ES-I3 (cell line): ENCODE data around the gene COPZ1.

Experiments used
- H3K36me3 ChIP-seq: 2 replicates; pipeline ENCODE4 v1.6.1; 2013; ENCODE audit warnings: mild to moderate bottlenecking, low read length, control low read depth, moderate library complexity; ENCODE audit not compliant: insufficient read depth
- H3K4me1 ChIP-seq: 2 replicates; pipeline ENCODE4 v1.6.1; 2013; ENCODE audit warnings: mild to moderate bottlenecking, control low read depth, low read length; ENCODE audit not compliant: insufficient read depth
- H3K9ac ChIP-seq: 2 replicates; pipeline ENCODE4 v1.6.1; 2013; ENCODE audit warnings: low read depth, mild to moderate bottlenecking, low read length, moderate library complexity
- H3K9me3 ChIP-seq: 2 replicates; pipeline ENCODE4 v1.6.1; 2013; ENCODE audit warnings: mild to moderate bottlenecking, low read length, moderate library complexity; ENCODE audit not compliant: control insufficient read depth, insufficient read depth

COPZ1 gene

GRCh38 chr12:54368709-54369596 lies 44.0 kb downstream of the COPZ1 start:
- Histone ChIP-seq H3K4me1 (peaks cover 7% of the 10 kb centered on the region; the same call in 1 of the 2 replicates), H3K9ac (peak overlapping the region; percentile 26; the same call in 1 of the 2 replicates), H3K9me3 (no peaks in the 10 kb centered on the region), H3K36me3 (no peaks in the 10 kb centered on the region)

GRCh38 chr12:54369597-54370131 lies 44.7 kb downstream of the COPZ1 start:
- Histone ChIP-seq H3K36me3 (no peaks in the 10 kb centered on the region), H3K4me1 (peaks cover 7% of the 10 kb centered on the region; the same call in 1 of the 2 replicates), H3K9me3 (no peaks in the 10 kb centered on the region), H3K9ac (peak overlapping the region; percentile 26; the same call in 1 of the 2 replicates)

- H3K9ac ChIP-seq = peak overlapping the region; percentile 49; the same call in 1 of the 2 replicates
- no peaks in the 10 kb centered on the region for H3K36me3 ChIP-seq
- no peaks in the 10 kb centered on the region for H3K9me3 ChIP-seq
- H3K4me1 ChIP-seq = peaks cover 7% of the 10 kb centered on the region; the same call in 1 of the 2 replicates
These were observed 45.3 kb downstream of the COPZ1 start for GRCh38 chr12:54370171-54370730.

- H3K9ac ChIP-seq = no peak overlapping the region
- no peaks in the 10 kb centered on the region for H3K9me3 ChIP-seq
- no peaks in the 10 kb centered on the region for H3K36me3 ChIP-seq
- H3K4me1 ChIP-seq = peaks cover 7% of the 10 kb centered on the region; the same call in 1 of the 2 replicates
These were observed 46.6 kb downstream of the COPZ1 start for GRCh38 chr12:54371328-54372112.

GRCh38 chr12:54372113-54372806 lies 47.3 kb downstream of the COPZ1 start:
- Histone ChIP-seq H3K9ac (no peak overlapping the region), H3K36me3 (no peaks in the 10 kb centered on the region), H3K4me1 (peaks cover 7% of the 10 kb centered on the region; the same call in 1 of the 2 replicates), H3K9me3 (no peaks in the 10 kb centered on the region)

- Histone ChIP-seq H3K36me3 (no peaks in the 10 kb centered on the region), H3K9me3 (no peaks in the 10 kb centered on the region), H3K9ac (no peak overlapping the region), H3K4me1 (no peaks in the 10 kb centered on the region; the same call in 1 of the 2 replicates)
These were observed 49.0 kb downstream of the COPZ1 start for GRCh38 chr12:54373649-54374561.

- Histone ChIP-seq H3K36me3 (no peaks in the 10 kb centered on the region), H3K9ac (no peak overlapping the region), H3K4me1 (no peaks in the 10 kb centered on the region; the same call in 1 of the 2 replicates), H3K9me3 (no peaks in the 10 kb centered on the region)
These were observed 49.8 kb downstream of the COPZ1 start for GRCh38 chr12:54374562-54375258.

- no peaks in the 10 kb centered on the region; the same call in 1 of the 2 replicates for H3K4me1 ChIP-seq
- no peaks in the 10 kb centered on the region for H3K36me3 ChIP-seq
- no peak overlapping the region for H3K9ac ChIP-seq
- H3K9me3 ChIP-seq = no peaks in the 10 kb centered on the region
These were observed 50.3 kb downstream of the COPZ1 start for GRCh38 chr12:54375259-54375579.

- Histone ChIP-seq H3K9me3 (no peaks in the 10 kb centered on the region), H3K9ac (no peak overlapping the region), H3K36me3 (no peaks in the 10 kb centered on the region), H3K4me1 (no peaks in the 10 kb centered on the region; the same call in 1 of the 2 replicates)
These were observed 51.7 kb downstream of the COPZ1 start for GRCh38 chr12:54376596-54376995.

GRCh38 chr12:54377007-54377406 lies 52.1 kb downstream of the COPZ1 start:
- Histone ChIP-seq H3K9me3 (no peaks in the 10 kb centered on the region), H3K36me3 (no peaks in the 10 kb centered on the region), H3K9ac (no peak overlapping the region), H3K4me1 (no peaks in the 10 kb centered on the region; the same call in 1 of the 2 replicates)

- no peak overlapping the region for H3K9ac ChIP-seq
- no peaks in the 10 kb centered on the region for H3K9me3 ChIP-seq
- H3K4me1 ChIP-seq = no peaks in the 10 kb centered on the region; the same call in 1 of the 2 replicates
- no peaks in the 10 kb centered on the region for H3K36me3 ChIP-seq
These were observed 53.0 kb downstream of the COPZ1 start for GRCh38 chr12:54377797-54378515.

GRCh38 chr12:54378796-54379397 lies 54.0 kb downstream of the COPZ1 start:
- Histone ChIP-seq H3K9ac (peak overlapping the region; percentile 43; the same call in 1 of the 2 replicates), H3K36me3 (no peaks in the 10 kb centered on the region), H3K9me3 (no peaks in the 10 kb centered on the region), H3K4me1 (no peaks in the 10 kb centered on the region; the same call in 1 of the 2 replicates)
